Measurements from ENCODE around the gene TNKS2. TPM values are rescaled to one million over a fixed set of nuclear protein-coding genes. Genes with fewer than 3 reads are reported as not detected.

TNKS2 gene
- total and polyA plus RNA-seq, 2 donors (not counting 1 experiment from before 2014, with no cell fraction given) = 17.5 to 45.8 TPM

DNA sequence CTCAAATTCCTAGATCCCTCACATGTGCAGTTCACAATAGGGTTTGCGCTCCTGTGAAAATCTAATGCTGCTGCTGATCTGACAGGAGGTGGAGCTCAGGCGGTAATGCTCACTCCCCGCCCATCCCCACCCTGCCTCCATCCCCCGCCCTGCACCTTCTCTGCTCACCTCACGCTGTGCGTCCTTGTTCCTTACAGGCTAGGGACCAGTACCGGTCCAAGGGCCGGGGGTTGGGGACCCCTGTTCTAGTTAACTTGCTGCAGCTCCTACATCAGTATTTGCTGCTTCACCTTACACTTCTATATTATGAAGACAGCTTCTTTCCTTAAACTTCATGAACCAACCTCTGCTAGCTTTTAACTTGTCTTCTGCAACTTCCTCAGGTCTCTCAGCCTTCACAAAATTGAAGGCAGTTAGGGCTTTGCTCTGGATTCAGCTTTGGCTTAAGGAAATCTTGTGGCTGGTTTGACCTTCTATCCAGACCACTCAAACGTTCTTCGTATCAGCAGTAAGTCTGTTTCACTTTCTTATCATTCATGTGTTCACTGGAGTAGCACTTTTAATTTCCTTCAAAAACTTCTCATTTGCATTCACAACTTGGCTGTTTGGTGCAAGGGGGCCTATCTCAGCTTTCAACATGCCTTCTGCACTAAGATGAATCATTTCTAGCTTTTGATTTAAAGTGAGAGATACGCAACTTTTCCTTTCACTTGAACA is 1.7 kb upstream of the TNKS2 start:
- no peaks in the 10 kb centered on the region for H3K27me3 ChIP-seq (replicated peaks in 1 of 4; ENCODE audit: control extremely low read depth in 1 of 4, control insufficient read depth in 3 of 4, insufficient read depth in 4 of 4, low read length in 3 of 4)
- peak overlapping the region; percentile 57 to 91 (median 70) for H3K4me3 ChIP-seq (ENCODE audit: control extremely low read depth in 1 of 5, extremely low read depth in 1 of 5, insufficient read depth in 1 of 5, low read depth in 2 of 5, low read length in 4 of 5)
- peaks cover 48% of the 10 kb centered on the region for H3K4me1 Mint-ChIP-seq
- peak overlapping the region; percentile 97 for H3K4me3 Mint-ChIP-seq
- no peak for TF ChIP-seq EZH2 (IDR thresholded peaks at IDR 0.05; ENCODE audit: borderline replicate concordance, insufficient read depth, low read depth, low read length, poor library complexity, severe bottlenecking)
- TF ChIP-seq, protein P1, sequence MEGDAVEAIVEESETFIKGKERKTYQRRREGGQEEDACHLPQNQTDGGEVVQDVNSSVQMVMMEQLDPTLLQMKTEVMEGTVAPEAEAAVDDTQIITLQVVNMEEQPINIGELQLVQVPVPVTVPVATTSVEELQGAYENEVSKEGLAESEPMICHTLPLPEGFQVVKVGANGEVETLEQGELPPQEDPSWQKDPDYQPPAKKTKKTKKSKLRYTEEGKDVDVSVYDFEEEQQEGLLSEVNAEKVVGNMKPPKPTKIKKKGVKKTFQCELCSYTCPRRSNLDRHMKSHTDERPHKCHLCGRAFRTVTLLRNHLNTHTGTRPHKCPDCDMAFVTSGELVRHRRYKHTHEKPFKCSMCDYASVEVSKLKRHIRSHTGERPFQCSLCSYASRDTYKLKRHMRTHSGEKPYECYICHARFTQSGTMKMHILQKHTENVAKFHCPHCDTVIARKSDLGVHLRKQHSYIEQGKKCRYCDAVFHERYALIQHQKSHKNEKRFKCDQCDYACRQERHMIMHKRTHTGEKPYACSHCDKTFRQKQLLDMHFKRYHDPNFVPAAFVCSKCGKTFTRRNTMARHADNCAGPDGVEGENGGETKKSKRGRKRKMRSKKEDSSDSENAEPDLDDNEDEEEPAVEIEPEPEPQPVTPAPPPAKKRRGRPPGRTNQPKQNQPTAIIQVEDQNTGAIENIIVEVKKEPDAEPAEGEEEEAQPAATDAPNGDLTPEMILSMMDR (IDR thresholded peaks at IDR 0.05) = no peak
- no peaks in the 10 kb centered on the region for H3K27me3 Mint-ChIP-seq
- peak overlapping the region; percentile 90 for H3K4me2 ChIP-seq (replicated peaks; ENCODE audit: low read depth, low read length, poor library complexity, severe bottlenecking)
- no peaks in the 10 kb centered on the region for H3K9me3 ChIP-seq (ENCODE audit: control extremely low read depth in 1 of 3, control insufficient read depth in 2 of 3, insufficient read depth in 1 of 3, low read length in 2 of 3)
- H3K36me3 ChIP-seq (replicated peaks in 1 of 2; ENCODE audit: control extremely low read depth in 1 of 2, control insufficient read depth in 1 of 2, extremely low read depth in 1 of 2, insufficient read depth in 2 of 2, low read length in 1 of 2) = peaks cover 0 to 2% of the 10 kb centered on the region in 2 experiments
- ChIA-PET CTCF (interaction anchor here (1.6 to 5.8 kb wide), 4 partner anchors 20 to 116 kb away, joined by 4 to 34 read pairs (median 18); no protein-coding TSS in a partner anchor), POLR2A (interaction anchor here (0.7 kb wide), 1 partner anchor 90 kb away, joined by 3 read pairs; no protein-coding TSS in a partner anchor)
- peaks cover 19% of the 10 kb centered on the region for H4K20me1 ChIP-seq (ENCODE audit: control insufficient read depth, insufficient read depth, low read length, poor library complexity, severe bottlenecking)
- WGBS (ENCODE audit: insufficient coverage) = 0% methylated on average over 6 of the region's 11 CpGs
- no peaks in the 10 kb centered on the region for H3K9me3 Mint-ChIP-seq (ENCODE audit: insufficient read depth)
- peak overlapping the region; percentile 93 for H3K9ac ChIP-seq (ENCODE audit: low read length)
- H3K27ac ChIP-seq (ENCODE audit: low read length in 2 of 2) = peak overlapping the region; percentile 91 to 97
- intact Hi-C loops (cut with micrococcal nuclease) = loop anchor here (1.0 to 5.0 kb wide), 4 partner anchors 387 to 1906 kb away; partner anchors contain the start of genes FRA10AC1, IDE and KIF11
- peaks cover 31 to 34% of the 10 kb centered on the region in 2 donors for H3K4me1 ChIP-seq (ENCODE audit: control insufficient read depth in 2 of 2, insufficient read depth in 2 of 2, low read length in 2 of 2)
- DNase-seq (peak; percentile 63), ATAC-seq (ENCODE audit: low read depth) (peak; percentile 32)
- peak overlapping the region; percentile 99 for H3K27ac Mint-ChIP-seq
- peak overlapping the region; percentile 74 for H2AFZ ChIP-seq (ENCODE audit: insufficient read depth, low read depth, low read length, poor library complexity, severe bottlenecking)
- H3K79me2 ChIP-seq (ENCODE audit: control insufficient read depth, insufficient read depth, low read length) = peaks cover 36% of the 10 kb centered on the region

All from B cell (primary cell).